GM12872 (cell line): Measurements from ENCODE around the gene PET117.

ENCODE experiments used
- CTCF ChIP-seq: IDR thresholded peaks from 3 replicates; pipeline ENCODE4 v1.5.1; 2011; ENCODE audit warnings: low read depth, mild to moderate bottlenecking, low read length, moderate library complexity; ENCODE audit not compliant: insufficient read depth

PET117 gene

GRCh38 chr20:18190338-18191233 lies 52.9 kb downstream of the PET117 start:
- TF ChIP-seq CTCF, result no peak

- TF ChIP-seq CTCF, result no peak
Measured at GRCh38 chr20:18191306-18191705, 53.6 kb downstream of the PET117 start.
